HCT116 (cell line): Measurements from ENCODE around the gene IRF4. TPM values are rescaled to one million over a fixed set of nuclear protein-coding genes. Genes with fewer than 3 reads are reported as not detected.

Experiments
- CBX3 ChIP-seq: IDR thresholded peaks from 2 replicates; pipeline ENCODE4 v1.6.1; 2012; ENCODE audit warnings: low read depth
- ELF1 ChIP-seq: IDR thresholded peaks from 2 replicates; pipeline ENCODE4 v1.6.1; 2012; ENCODE audit warnings: low read depth, borderline replicate concordance
- JUND ChIP-seq: IDR thresholded peaks from 2 replicates; pipeline ENCODE4 v1.6.1; 2012
- REST ChIP-seq: IDR thresholded peaks from 2 replicates; pipeline ENCODE4 v1.6.1; 2012; ENCODE audit warnings: low read depth
- SIN3A ChIP-seq: IDR thresholded peaks from 2 replicates; pipeline ENCODE4 v1.6.1; 2012; ENCODE audit warnings: low read depth
- SP1 ChIP-seq: IDR thresholded peaks from 2 replicates; pipeline ENCODE4 v1.6.1; 2012; ENCODE audit warnings: low read depth
- ZNF274 ChIP-seq: fragments of 200-500 bp; sonication (Bioruptor generic); IDR thresholded peaks from 2 replicates; pipeline ENCODE4 v1.6.1; 2014; ENCODE audit warnings: mild to moderate bottlenecking, low read depth, low read length, inconsistent platforms
- total RNA-seq: library from RNA; stranded (reverse); gene quantifications from one replicate; pipeline ENCODE4 v1.2.1, GENCODE V29; 2021; ENCODE audit not compliant: unreplicated experiment
- TF ChIP-seq, protein P1 (sequence below), 3 experiments: fragments of 200-600 bp in 1 of 3; sonication (generic) in 1 of 3; IDR thresholded peaks in 2 of 3; conservative IDR thresholded peaks in 1 of 3; 2 replicates each; pipeline ENCODE4 v1.5.1; 2012 to 2017; ENCODE audit warnings: low read depth in 2 of 3, low read length in 2 of 3, antibody characterized with exemption in 1 of 3, borderline replicate concordance in 1 of 3, control low read depth in 1 of 3, mild to moderate bottlenecking in 1 of 3, mixed read lengths in 1 of 3, mixed run types in 1 of 3, moderate library complexity in 1 of 3; ENCODE audit not compliant: insufficient read depth in 1 of 3

IRF4 gene
- total RNA-seq, 1 experiment from 2014 or later, result 1.2 TPM

DNA sequence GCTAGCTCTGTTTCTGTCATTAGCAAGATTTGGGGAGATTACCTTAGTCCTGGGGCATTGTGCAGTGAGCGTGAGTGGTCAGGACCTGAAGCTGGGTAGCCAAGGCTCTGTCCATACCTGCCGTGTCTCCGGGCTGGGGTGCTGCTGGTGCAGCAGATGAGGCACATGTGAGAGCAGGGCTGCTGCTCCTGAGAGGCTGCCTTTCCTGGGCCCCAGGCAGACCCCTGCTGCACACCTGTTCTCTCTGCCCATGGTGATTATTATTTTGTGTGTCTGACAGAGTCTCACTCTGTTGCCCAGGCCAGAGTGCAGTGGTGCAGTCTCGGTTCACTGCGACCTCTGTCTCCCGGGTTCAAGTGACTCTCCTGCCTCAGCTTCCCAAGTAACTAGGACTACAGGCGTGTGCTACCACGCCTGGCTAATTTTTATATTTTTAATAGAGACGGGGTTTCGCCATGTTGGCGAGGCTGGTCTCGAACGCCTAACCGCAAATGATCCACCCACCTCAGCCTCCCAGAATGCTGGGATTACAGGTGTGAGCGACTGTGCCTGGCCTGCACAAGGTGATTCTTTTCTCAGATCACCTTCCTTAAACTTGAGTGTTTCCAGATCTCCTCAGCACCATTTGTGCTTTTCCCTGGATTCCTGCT lies 36.8 kb upstream of the IRF4 start (continued):
- no peak for TF ChIP-seq REST
- TF ChIP-seq, protein P1, sequence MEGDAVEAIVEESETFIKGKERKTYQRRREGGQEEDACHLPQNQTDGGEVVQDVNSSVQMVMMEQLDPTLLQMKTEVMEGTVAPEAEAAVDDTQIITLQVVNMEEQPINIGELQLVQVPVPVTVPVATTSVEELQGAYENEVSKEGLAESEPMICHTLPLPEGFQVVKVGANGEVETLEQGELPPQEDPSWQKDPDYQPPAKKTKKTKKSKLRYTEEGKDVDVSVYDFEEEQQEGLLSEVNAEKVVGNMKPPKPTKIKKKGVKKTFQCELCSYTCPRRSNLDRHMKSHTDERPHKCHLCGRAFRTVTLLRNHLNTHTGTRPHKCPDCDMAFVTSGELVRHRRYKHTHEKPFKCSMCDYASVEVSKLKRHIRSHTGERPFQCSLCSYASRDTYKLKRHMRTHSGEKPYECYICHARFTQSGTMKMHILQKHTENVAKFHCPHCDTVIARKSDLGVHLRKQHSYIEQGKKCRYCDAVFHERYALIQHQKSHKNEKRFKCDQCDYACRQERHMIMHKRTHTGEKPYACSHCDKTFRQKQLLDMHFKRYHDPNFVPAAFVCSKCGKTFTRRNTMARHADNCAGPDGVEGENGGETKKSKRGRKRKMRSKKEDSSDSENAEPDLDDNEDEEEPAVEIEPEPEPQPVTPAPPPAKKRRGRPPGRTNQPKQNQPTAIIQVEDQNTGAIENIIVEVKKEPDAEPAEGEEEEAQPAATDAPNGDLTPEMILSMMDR (IDR thresholded peaks at IDR 0.05 in 2 of 3, conservative IDR thresholded peaks at IDR 0.05 in 1 of 3; ENCODE audit: borderline replicate concordance in 1 of 3, insufficient read depth in 1 of 3, low read depth in 2 of 3, low read length in 2 of 3), result no peak
- no peak for TF ChIP-seq SP1
- TF ChIP-seq ELF1, result no peak
- no peak for TF ChIP-seq SIN3A
- TF ChIP-seq JUND, result no peak
- TF ChIP-seq CBX3, result no peak
- TF ChIP-seq ZNF274, result no peak
